Suprapubic skin (tissue), 4 donors: ENCODE results near the gene PAPLN.

Experiments
- CTCF ChIP-seq, 2 donors: fragments of 200-600 bp in 1 of 2; fragments of 450-650 bp in 1 of 2; sonication (generic) in 1 of 2; IDR thresholded peaks; one replicate each; pipeline ENCODE4 v1.5.1; 2016 to 2019; ENCODE audit warnings: antibody characterized with exemption in 2 of 2, mild to moderate bottlenecking in 1 of 2, moderate library complexity in 1 of 2
- EP300 ChIP-seq: sonication (generic); formaldehyde crosslinking; IDR thresholded peaks from one replicate; pipeline ENCODE4 v1.6.1; 2017; ENCODE audit warnings: antibody characterized with exemption
- POLR2AphosphoS5 ChIP-seq, 3 donors: sonication (generic); formaldehyde crosslinking; IDR thresholded peaks; one replicate each; pipeline ENCODE4 v1.6.1; 2017; ENCODE audit warnings: antibody characterized with exemption in 3 of 3

GRCh38 chr14:73260574-73260973, 23.3 kb downstream of the PAPLN start:
- TF ChIP-seq EP300 (no peak), CTCF (IDR thresholded peaks at IDR 0.05) (no peak), POLR2AphosphoS5 (IDR thresholded peaks at IDR 0.05) (no peak)
